Smooth muscle cell (in vitro differentiated cells): ENCODE data around the gene ABI3. TPM values are rescaled to one million over a fixed set of nuclear protein-coding genes. Genes with fewer than 3 reads are reported as not detected.
A peak's percentile ranks its signal among the peaks of the same experiment; 100 is the strongest.

ENCODE experiments used
- DNase-seq: peaks from one replicate; lab custom pipeline; 2025; ENCODE audit not compliant: unreplicated experiment; lab: John Stamatoyannopoulos, UW
- H2AFZ ChIP-seq: fragments of 200-600 bp; sonication (generic); 2 replicates; pipeline ENCODE4 v1.6.0; 2016; ENCODE audit warnings: antibody characterized with exemption, low read depth, mild to moderate bottlenecking
- H3F3A ChIP-seq: fragments of 200-600 bp; sonication (generic); 2 replicates; pipeline ENCODE4 v1.6.0; 2017; ENCODE audit warnings: antibody characterized with exemption, low read depth
- H3K27ac ChIP-seq: fragments of 200-600 bp; sonication (generic); 2 replicates; pipeline ENCODE4 v1.5.1; 2016; ENCODE audit warnings: low read depth, mild to moderate bottlenecking
- H3K27me3 ChIP-seq: fragments of 200-600 bp; sonication (generic); 2 replicates; pipeline ENCODE4 v1.6.1; 2016; ENCODE audit warnings: low read depth, mild to moderate bottlenecking
- H3K36me3 ChIP-seq: fragments of 200-600 bp; sonication (generic); 2 replicates; pipeline ENCODE4 v1.5.1; 2016; ENCODE audit warnings: low read depth
- H3K4me1 ChIP-seq: fragments of 200-600 bp; sonication (generic); 2 replicates; pipeline ENCODE4 v1.5.1; 2016; ENCODE audit warnings: low read depth
- H3K4me2 ChIP-seq: fragments of 200-600 bp; sonication (generic); 2 replicates; pipeline ENCODE4 v1.6.0; 2016; ENCODE audit warnings: mild to moderate bottlenecking
- H3K4me3 ChIP-seq: fragments of 200-600 bp; sonication (generic); 2 replicates; pipeline ENCODE4 v1.5.1; 2016; ENCODE audit warnings: mild to moderate bottlenecking
- H3K79me2 ChIP-seq: fragments of 200-600 bp; sonication (generic); 2 replicates; pipeline ENCODE4 v1.6.0; 2016; ENCODE audit warnings: low read depth, mild to moderate bottlenecking
- H3K9ac ChIP-seq: fragments of 200-600 bp; sonication (generic); 2 replicates; pipeline ENCODE4 v1.6.0; 2016; ENCODE audit warnings: low read depth
- H3K9me3 ChIP-seq: fragments of 200-600 bp; sonication (generic); replicated peaks from 2 replicates; pipeline ENCODE4 v1.5.1; 2016; ENCODE audit warnings: low read depth
- H4K20me1 ChIP-seq: fragments of 200-600 bp; sonication (generic); 2 replicates; pipeline ENCODE4 v1.6.0; 2016; ENCODE audit warnings: low read depth
- CTCF ChIP-seq: fragments of 200-600 bp; sonication (generic); IDR thresholded peaks from 2 replicates; pipeline ENCODE4 v1.5.1; 2017; ENCODE audit warnings: borderline replicate concordance, mild to moderate bottlenecking, antibody characterized with exemption; ENCODE audit not compliant: insufficient read depth, poor library complexity, severe bottlenecking
- WGBS: methylation state at CpG from one replicate; pipeline ENCODE4 v1.1.7; 2016; ENCODE audit warnings: low lambda C conversion rate; 5-methylcytosine and 5-hydroxymethylcytosine counted together
- polyA plus RNA-seq: library from polyadenylated mRNA; unstranded; fragments of >200 nt; fragmentation: Nextera tagmentation; extraction: Ambion mirVana; gene quantifications from 2 replicates; pipeline ENCODE4 v1.2.1, GENCODE V29; 2016
- total RNA-seq: library from RNA; depleted of rRNA; stranded (reverse); fragments of >200 nt; gene quantifications from 2 replicates; pipeline ENCODE4 v1.2.3, GENCODE V29; 2014

Gene ABI3
- total and polyA plus RNA-seq, 2 experiments from 2014 or later = 1.7 to 1.9 TPM

GRCh38 chr17:49227436-49228261 lies 17.1 kb downstream of the ABI3 start:
- H3K4me2 ChIP-seq = no peak overlapping the region
- 25% methylated on average over 5 of the region's 5 CpGs for WGBS

GRCh38 chr17:49229076-49229804 lies 18.7 kb downstream of the ABI3 start:
- TF ChIP-seq CTCF = no peak
- peaks cover 22% of the 10 kb centered on the region for H3K27me3 ChIP-seq

More at GRCh38 chr17:49227436-49228261, 17.1 kb downstream of the ABI3 start:
- Histone ChIP-seq H3F3A (no peaks in the 10 kb centered on the region), H2AFZ (no peak overlapping the region), H3K27ac (no peak overlapping the region), H3K4me1 (peaks cover 9% of the 10 kb centered on the region), H3K9ac (no peak overlapping the region), H3K4me3 (no peak overlapping the region), H4K20me1 (no peaks in the 10 kb centered on the region), H3K9me3 (no peaks in the 10 kb centered on the region), H3K79me2 (no peaks in the 10 kb centered on the region), H3K27me3 (peaks cover 38% of the 10 kb centered on the region), H3K36me3 (no peaks in the 10 kb centered on the region)
- peak; percentile 7 for DNase-seq
- peak; percentile 74 for TF ChIP-seq CTCF

GRCh38 chr17:49229805-49230600 lies 19.5 kb downstream of the ABI3 start:
- no peaks in the 10 kb centered on the region for H4K20me1 ChIP-seq
- 14% methylated on average over 25 of the region's 36 CpGs for WGBS

More at GRCh38 chr17:49229076-49229804, 18.7 kb downstream of the ABI3 start:
- no peaks in the 10 kb centered on the region for H3K36me3 ChIP-seq
- no peaks in the 10 kb centered on the region for H3F3A ChIP-seq
- 62% methylated on average over 6 of the region's 6 CpGs for WGBS
- peak overlapping the region; percentile 66 for H3K4me3 ChIP-seq
- no peak overlapping the region for H3K9ac ChIP-seq
- peaks cover 3% of the 10 kb centered on the region for H3K4me1 ChIP-seq
- H3K79me2 ChIP-seq = no peaks in the 10 kb centered on the region
- DNase-seq = no peak
- H3K27ac ChIP-seq = no peak overlapping the region
- no peaks in the 10 kb centered on the region for H3K9me3 ChIP-seq
- no peaks in the 10 kb centered on the region for H4K20me1 ChIP-seq
- no peak overlapping the region for H2AFZ ChIP-seq
- peak overlapping the region; percentile 90 for H3K4me2 ChIP-seq

More at GRCh38 chr17:49229805-49230600, 19.5 kb downstream of the ABI3 start:
- Histone ChIP-seq H3K4me3 (peak overlapping the region; percentile 66), H3K9me3 (no peaks in the 10 kb centered on the region), H3K27me3 (peaks cover 15% of the 10 kb centered on the region), H3K9ac (peak overlapping the region; percentile 23), H3K4me1 (no peaks in the 10 kb centered on the region), H3K27ac (no peak overlapping the region), H3K36me3 (no peaks in the 10 kb centered on the region), H2AFZ (peak overlapping the region; percentile 91), H3F3A (no peaks in the 10 kb centered on the region), H3K4me2 (peak overlapping the region; percentile 90), H3K79me2 (no peaks in the 10 kb centered on the region)
- no peak for TF ChIP-seq CTCF
- no peak for DNase-seq
